Astrocyte (in vitro differentiated cells and primary cell): ENCODE data around the gene ZEB1. TPM values are rescaled to one million over a fixed set of nuclear protein-coding genes. Genes with fewer than 3 reads are reported as not detected.
A peak's percentile ranks its signal among the peaks of the same experiment; 100 is the strongest.
"Not testable (repeated sequence)": the region's sequence is repeated elsewhere in the genome, so short reads cannot be mapped to it uniquely, and the experiment has no call there.

Source experiments
- DNase-seq: peaks from one replicate; pipeline ENCODE4 v3.0.0-alpha.2; 2010; ENCODE audit warnings: low read depth
- FAIRE-seq: peaks from 2 replicates; lab custom pipeline; 2011; peaks lifted over from hg19 to GRCh38; lab: Jason Lieb, UNC
- H2AFZ ChIP-seq: 2 replicates; pipeline ENCODE4 v1.6.0; 2012; ENCODE audit warnings: low read depth, low read length, inconsistent platforms
- H3K27ac ChIP-seq: 2 replicates; pipeline ENCODE4 v1.5.1; 2011; ENCODE audit warnings: low read depth, low read length, inconsistent platforms
- H3K27me3 ChIP-seq: 2 replicates; pipeline ENCODE4 v1.6.0; 2011; ENCODE audit warnings: low read length, inconsistent platforms; ENCODE audit not compliant: insufficient read depth
- H3K36me3 ChIP-seq: 2 replicates; pipeline ENCODE4 v1.5.1; 2011; ENCODE audit warnings: low read length, inconsistent platforms; ENCODE audit not compliant: insufficient read depth
- H3K4me1 ChIP-seq: 2 replicates; pipeline ENCODE4 v1.5.1; 2011; ENCODE audit warnings: low read length, inconsistent platforms; ENCODE audit not compliant: insufficient read depth
- H3K4me2 ChIP-seq: 2 replicates; pipeline ENCODE4 v1.6.0; 2012; ENCODE audit warnings: low read length, inconsistent platforms
- H3K4me3 ChIP-seq: 2 replicates; pipeline ENCODE4 v1.5.1; 2011; ENCODE audit warnings: low read depth, mild to moderate bottlenecking, low read length, inconsistent platforms; ENCODE audit not compliant: insufficient read depth
- H3K79me2 ChIP-seq: 2 replicates; pipeline ENCODE4 v1.6.0; 2012; ENCODE audit warnings: mild to moderate bottlenecking, low read length, inconsistent platforms; ENCODE audit not compliant: insufficient read depth
- H3K9ac ChIP-seq: 2 replicates; pipeline ENCODE4 v1.6.0; 2012; ENCODE audit warnings: mild to moderate bottlenecking, low read length, inconsistent platforms
- H3K9me3 ChIP-seq: 2 replicates; pipeline ENCODE4 v1.5.1; 2012; ENCODE audit warnings: low read depth, mild to moderate bottlenecking, low read length, inconsistent platforms; ENCODE audit not compliant: insufficient read depth
- H4K20me1 ChIP-seq: 2 replicates; pipeline ENCODE4 v1.6.0; 2012; ENCODE audit warnings: low read length, inconsistent platforms; ENCODE audit not compliant: insufficient read depth
- H3K27ac Mint-ChIP-seq: one replicate; pipeline ENCODE4 v1.8.0; 2021; ENCODE audit warnings: mild to moderate bottlenecking, mixed read lengths; ENCODE audit not compliant: unreplicated experiment
- H3K27me3 Mint-ChIP-seq: one replicate; pipeline ENCODE4 v1.8.0; 2021; ENCODE audit warnings: low read depth, mixed read lengths; ENCODE audit not compliant: unreplicated experiment
- H3K36me3 Mint-ChIP-seq: one replicate; pipeline ENCODE4 v1.8.0; 2021; ENCODE audit warnings: low read depth, mixed read lengths; ENCODE audit not compliant: unreplicated experiment
- H3K4me1 Mint-ChIP-seq: one replicate; pipeline ENCODE4 v1.8.0; 2021; ENCODE audit warnings: low read depth, mixed read lengths; ENCODE audit not compliant: unreplicated experiment
- H3K4me3 Mint-ChIP-seq: one replicate; pipeline ENCODE4 v1.8.0; 2021; ENCODE audit warnings: mild to moderate bottlenecking, moderate library complexity, mixed read lengths; ENCODE audit not compliant: unreplicated experiment
- H3K9me3 Mint-ChIP-seq: one replicate; pipeline ENCODE4 v1.8.0; 2021; ENCODE audit warnings: mild to moderate bottlenecking, mixed read lengths; ENCODE audit not compliant: unreplicated experiment
- CTCF ChIP-seq: IDR thresholded peaks from 2 replicates; pipeline ENCODE4 v1.5.1; 2011; ENCODE audit warnings: low read depth, mild to moderate bottlenecking, inconsistent platforms, low read length, moderate library complexity; ENCODE audit not compliant: insufficient read depth
- EZH2 ChIP-seq: IDR thresholded peaks from 2 replicates; pipeline ENCODE4 v1.6.1; 2012; ENCODE audit warnings: mild to moderate bottlenecking, low read length, inconsistent platforms; ENCODE audit not compliant: insufficient read depth
- total RNA-seq: library from RNA; stranded (reverse); gene quantifications from 2 replicates; pipeline ENCODE4 v1.2.1, GENCODE V29; 2021

ZEB1 gene
- total RNA-seq, 1 donor from 2014 or later, result 37.2 TPM

GRCh38 chr10:31358688-31359330 lies 39.8 kb downstream of the ZEB1 start:
- FAIRE-seq (no peak), DNase-seq (peak; percentile 45)
- Mint-ChIP-seq H3K4me3 (no peak overlapping the region), H3K9me3 (peaks cover 10% of the 10 kb centered on the region), H3K4me1 (peaks cover 15% of the 10 kb centered on the region), H3K27ac (no peak overlapping the region), H3K27me3 (no peaks in the 10 kb centered on the region), H3K36me3 (peaks cover 19% of the 10 kb centered on the region)
- Histone ChIP-seq H4K20me1 (peaks cover 57% of the 10 kb centered on the region), H3K4me2 (no peak overlapping the region), H3K4me1 (peaks cover 9% of the 10 kb centered on the region), H3K36me3 (no peaks in the 10 kb centered on the region), H3K9ac (no peak overlapping the region), H3K4me3 (no peak overlapping the region), H3K27me3 (no peaks in the 10 kb centered on the region), H2AFZ (no peak overlapping the region), H3K9me3 (no peaks in the 10 kb centered on the region), H3K27ac (no peak overlapping the region), H3K79me2 (peaks cover 97% of the 10 kb centered on the region)
- TF ChIP-seq CTCF (no peak), EZH2 (no peak)

GRCh38 chr10:31359979-31360378 lies 41.0 kb downstream of the ZEB1 start:
- DNase-seq, result peak; percentile 3
- no peak for FAIRE-seq
- Histone ChIP-seq H3K4me3 (no peak overlapping the region), H3K27ac (no peak overlapping the region), H3K36me3 (no peaks in the 10 kb centered on the region), H3K27me3 (no peaks in the 10 kb centered on the region), H4K20me1 (peaks cover 46% of the 10 kb centered on the region), H2AFZ (no peak overlapping the region), H3K9me3 (no peaks in the 10 kb centered on the region), H3K4me2 (no peak overlapping the region), H3K4me1 (peaks cover 3% of the 10 kb centered on the region), H3K9ac (no peak overlapping the region), H3K79me2 (peaks cover 97% of the 10 kb centered on the region)
- no peak overlapping the region for H3K27ac Mint-ChIP-seq
- peaks cover 25% of the 10 kb centered on the region for H3K36me3 Mint-ChIP-seq
- TF ChIP-seq EZH2, result no peak
- no peak for TF ChIP-seq CTCF
- H3K4me3 Mint-ChIP-seq, result no peak overlapping the region
- peaks cover 10% of the 10 kb centered on the region for H3K9me3 Mint-ChIP-seq
- no peaks in the 10 kb centered on the region for H3K27me3 Mint-ChIP-seq
- peaks cover 5% of the 10 kb centered on the region for H3K4me1 Mint-ChIP-seq

- not testable (repeated sequence) for H3K4me1 Mint-ChIP-seq, H3K4me2 ChIP-seq, H2AFZ ChIP-seq, FAIRE-seq, DNase-seq, H3K27me3 ChIP-seq, H3K27ac ChIP-seq, H3K4me3 Mint-ChIP-seq, H3K9me3 ChIP-seq, H3K9ac ChIP-seq, H3K27ac Mint-ChIP-seq, H3K27me3 Mint-ChIP-seq, H3K4me3 ChIP-seq, H3K36me3 ChIP-seq, H3K4me1 ChIP-seq
- Mint-ChIP-seq H3K36me3 (peaks cover 25% of the 10 kb centered on the region), H3K9me3 (peaks cover 10% of the 10 kb centered on the region)
- Histone ChIP-seq H4K20me1 (peaks cover 45% of the 10 kb centered on the region), H3K79me2 (peaks cover 96% of the 10 kb centered on the region)
Observed at GRCh38 chr10:31361475-31361874, 42.5 kb downstream of the ZEB1 start.
